Stimulated activated CD8-positive, alpha-beta memory T cell treated with anti-CD3 and anti-CD28 coated beads, Interleukin-12 subunit alpha, Interleukin-12 subunit beta, amount 100 ng/mL, for 1 hour (primary cell): ENCODE results near the gene CENPV.

Experiments
- DNase-seq: peaks from one replicate; pipeline ENCODE4 v3.0.0-alpha.2; 2020; ENCODE audit warnings: low read depth

The CENPV gene

DNA sequence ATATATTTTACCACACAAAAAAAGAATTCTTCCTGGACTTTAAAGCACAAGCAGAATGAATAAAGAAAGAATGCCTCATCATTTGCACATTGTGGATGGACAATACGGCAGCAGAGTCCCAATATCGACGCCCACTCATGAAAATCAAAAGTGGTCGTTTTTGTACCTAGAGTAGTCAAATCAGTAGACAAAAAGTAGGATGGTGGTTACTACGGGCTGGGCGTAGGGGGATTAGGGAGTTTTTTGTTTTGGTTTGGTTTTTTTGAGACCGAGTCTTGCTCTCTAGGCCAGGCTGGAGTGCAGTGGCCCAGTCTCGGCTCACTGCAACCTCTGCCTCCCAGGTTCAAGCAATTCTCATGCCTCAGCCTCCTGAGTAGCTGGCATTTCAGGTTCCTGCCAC lies 8.6 kb upstream of the CENPV start:
- DNase-seq, result no peak

DNA sequence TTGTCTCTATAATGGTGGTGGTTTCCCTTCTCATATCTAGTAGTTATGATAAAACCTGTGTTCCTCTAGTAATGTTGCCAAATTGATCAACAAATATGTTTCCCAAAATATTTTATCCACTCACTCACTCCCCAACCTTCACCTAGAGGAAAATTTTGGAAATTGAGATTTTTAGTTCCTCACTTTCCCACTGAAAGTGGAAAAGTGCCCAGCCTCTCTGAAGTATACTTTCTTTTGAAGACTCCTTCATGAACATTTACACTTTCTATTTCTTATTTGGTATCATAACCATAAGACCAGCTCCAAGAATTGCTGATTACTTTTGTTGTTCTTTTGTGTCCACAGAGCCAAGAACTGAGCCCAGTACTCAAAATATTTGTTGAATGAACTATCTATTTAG lies 5.1 kb upstream of the CENPV start:
- no peak for DNase-seq

DNA sequence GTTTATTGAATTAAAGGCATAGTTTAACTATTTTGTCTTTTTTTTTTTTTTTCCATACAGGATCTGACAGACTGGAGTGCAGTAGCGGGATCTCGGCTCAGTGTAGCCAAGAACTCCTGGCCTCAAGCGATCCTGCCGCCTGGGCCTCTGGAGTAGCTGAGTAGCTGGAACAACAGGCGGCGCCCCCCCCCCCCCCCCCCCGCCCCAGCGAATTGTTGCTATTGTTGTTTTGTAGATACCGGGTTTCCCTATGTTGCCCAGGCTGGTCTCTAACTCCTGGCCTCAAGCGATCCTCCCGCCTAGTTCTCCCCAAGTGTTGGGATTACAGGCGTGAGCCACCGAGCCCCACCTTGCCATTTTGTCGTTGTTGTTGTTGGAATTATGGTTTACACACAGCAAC lies 1.3 kb upstream of the CENPV start:
- no peak for DNase-seq

- DNase-seq, result peak; percentile 5
These were observed 477 bp downstream of the CENPV start for GRCh38 chr17:16352667-16353316.

DNA sequence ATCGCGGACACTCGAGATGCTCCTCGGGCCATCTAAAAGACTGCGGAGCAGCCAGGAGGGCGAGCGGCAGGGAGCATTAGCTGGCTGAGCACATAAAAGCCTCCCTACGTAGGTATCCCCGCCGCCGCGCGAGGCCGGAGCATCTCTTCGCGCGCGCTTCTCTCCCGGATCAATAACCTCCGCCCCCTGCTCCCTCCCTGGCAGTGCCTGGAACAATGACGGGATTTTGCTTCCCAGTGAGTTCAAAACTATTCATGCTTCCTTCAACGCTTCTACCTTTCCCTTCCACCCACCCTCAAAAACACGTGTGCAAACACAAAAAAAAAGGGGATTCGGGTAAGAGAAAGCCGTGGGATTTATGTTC lies 984 bp downstream of the CENPV start:
- peak; percentile 4 for DNase-seq

DNA sequence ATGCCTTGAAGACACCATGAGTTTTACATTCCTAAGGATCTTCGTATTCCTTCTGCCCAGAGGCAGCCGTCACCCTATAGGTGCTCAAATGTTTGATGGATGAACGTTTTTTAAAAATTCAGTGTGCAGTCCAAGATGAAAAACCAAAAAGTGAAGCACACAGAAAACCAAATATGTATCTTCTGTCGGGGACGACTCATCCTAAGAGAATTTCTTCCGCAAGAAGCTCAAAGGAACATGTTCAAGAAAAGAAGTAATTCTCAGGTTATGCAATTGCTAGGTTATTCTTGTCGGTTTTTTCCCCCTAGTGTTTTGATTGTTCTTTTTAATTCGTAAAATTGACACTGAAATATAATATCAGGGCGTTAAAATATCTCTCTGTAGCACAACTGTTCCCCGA lies 1.4 kb downstream of the CENPV start:
- DNase-seq, result no peak

GRCh38 chr17:16349431-16349830 lies 3.8 kb downstream of the CENPV start:
- DNase-seq, result no peak

DNA sequence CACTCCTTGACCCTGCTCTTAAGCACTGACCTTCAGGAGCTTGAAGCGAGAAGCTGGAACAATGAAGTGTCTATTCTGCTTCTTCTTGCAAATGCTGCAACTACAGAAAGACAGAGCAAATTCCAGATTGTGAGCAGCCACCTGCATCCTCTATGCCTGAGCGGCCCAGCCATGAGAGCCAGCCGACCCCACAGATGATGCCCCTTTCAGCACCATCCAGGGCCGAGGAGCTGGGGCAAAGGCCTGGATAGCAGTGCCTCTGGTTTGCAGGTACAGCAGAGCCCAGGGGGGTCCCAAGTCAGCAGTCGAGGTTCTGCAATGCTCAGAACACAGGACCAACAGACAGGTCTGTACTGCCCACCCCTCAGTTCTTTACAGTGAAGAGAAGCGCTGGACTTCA lies 4.7 kb downstream of the CENPV start:
- no peak for DNase-seq

- DNase-seq, result no peak
These were observed 6.5 kb downstream of the CENPV start for GRCh38 chr17:16346721-16347271.

GRCh38 chr17:16345565-16345964 lies 7.7 kb downstream of the CENPV start:
- DNase-seq, result no peak

DNA sequence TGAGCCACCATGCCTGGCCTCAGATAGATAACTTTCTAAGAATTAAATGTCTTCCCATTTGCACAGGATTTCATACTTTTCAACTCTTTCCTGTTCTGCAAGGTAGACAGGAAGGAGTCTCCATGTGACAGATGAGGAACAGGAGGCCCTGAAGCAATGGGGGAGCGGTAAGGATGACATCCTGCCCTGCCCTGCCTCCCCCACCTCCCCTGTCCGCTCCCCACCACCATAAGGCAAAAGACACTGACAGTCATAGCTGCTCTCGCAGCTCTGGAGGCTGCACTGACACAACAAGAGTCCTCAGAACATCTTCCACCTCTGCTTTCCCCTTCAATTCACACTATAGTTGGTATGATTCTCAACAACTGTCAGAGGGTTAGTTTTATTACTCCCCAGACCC lies 9.7 kb downstream of the CENPV start:
- no peak for DNase-seq

DNA sequence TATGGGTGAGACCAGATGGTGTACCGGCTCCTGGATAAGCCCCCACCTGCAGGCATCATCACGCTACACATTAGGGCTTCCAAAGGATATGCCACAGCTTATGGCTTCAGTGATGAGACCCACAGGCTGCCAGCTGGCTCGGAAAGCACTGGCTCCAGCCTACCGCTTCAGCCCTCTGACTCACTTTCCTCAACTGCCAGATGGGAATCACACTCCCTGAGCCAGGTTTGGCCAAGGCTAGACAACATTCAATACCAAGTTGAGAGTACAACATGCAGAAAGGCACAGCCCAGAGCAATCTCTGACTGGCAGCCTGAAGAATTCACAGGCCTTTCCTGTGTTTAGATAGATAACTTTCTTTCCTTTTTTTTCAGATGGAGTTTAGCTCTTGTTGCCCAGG lies 10.3 kb downstream of the CENPV start:
- DNase-seq, result no peak

DNA sequence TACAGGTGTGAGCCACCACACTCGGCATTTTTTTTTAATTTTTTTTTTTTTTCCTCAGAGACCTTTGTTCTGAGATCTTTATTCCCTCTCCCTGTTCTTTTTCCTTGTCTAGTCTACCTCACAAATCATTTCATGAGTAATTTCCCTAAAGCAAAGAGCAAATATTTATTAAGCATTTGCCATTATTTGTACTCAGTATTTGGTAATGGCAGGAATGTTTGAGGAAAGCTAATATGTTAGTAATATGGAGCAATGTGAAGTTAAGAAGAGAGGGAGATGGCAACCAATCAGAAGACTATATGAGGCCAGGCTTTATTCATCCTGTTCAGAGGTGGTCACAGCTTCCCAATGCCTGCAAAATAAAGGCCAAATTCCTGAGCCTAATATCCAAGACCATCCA lies 13.3 kb downstream of the CENPV start:
- DNase-seq, result no peak

DNA sequence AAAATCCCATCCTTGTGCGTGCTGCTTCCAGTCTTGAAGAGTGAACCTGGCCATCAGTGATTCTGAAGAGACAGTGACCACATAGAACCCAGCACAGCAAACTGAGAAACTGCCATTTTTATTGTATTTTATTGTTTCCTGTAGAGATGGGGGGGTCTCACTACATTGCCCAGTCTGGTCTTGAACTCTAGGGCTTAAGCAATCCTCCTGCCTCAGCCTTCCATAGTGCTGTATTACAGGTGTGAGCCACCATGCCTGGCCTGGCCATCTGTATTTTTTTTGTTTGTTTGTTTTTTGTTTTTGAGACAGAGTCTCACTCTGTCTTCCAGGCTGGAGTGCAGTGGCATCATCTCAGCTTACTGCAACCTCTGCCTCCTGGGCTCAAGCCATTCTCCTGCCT lies 13.9 kb downstream of the CENPV start:
- no peak for DNase-seq

- no peak for DNase-seq
These were observed 14.9 kb downstream of the CENPV start for GRCh38 chr17:16338391-16338790.

DNA sequence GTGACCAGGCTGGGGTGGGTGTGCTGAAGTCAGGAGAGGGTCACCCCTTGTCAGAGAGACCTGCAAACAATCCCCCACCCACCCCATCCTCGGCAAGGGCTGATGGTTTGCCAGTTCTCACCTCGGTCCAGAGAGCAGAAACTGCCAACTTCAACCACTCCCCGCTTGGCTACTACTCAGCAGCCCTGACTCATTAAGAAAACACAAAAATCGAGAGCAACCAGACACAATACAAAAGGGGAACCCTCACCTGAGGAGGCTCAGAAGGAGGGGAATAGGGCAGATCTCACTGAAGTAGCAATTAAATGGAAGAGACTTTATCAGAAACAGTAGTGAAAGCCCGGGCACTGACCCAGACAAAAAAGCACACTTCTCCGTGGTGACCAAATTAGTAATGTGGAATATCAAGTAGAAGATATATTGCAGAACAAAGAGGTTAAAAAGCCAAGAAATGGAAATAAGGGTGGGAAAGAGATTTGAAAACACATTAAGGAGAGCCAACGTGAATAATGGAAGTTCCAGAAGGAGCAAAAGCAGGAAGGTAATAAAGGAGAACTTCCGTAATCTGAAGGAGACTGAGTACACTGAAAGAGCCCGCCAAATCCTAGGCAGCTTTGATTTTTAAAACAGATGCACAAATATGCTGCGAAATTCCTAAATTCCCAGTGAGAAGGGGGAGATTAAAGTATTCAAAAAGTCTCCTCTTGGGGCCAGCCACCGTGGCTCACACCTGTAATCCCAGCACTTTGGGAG lies 23.6 kb downstream of the CENPV start:
- no peak for DNase-seq

DNA sequence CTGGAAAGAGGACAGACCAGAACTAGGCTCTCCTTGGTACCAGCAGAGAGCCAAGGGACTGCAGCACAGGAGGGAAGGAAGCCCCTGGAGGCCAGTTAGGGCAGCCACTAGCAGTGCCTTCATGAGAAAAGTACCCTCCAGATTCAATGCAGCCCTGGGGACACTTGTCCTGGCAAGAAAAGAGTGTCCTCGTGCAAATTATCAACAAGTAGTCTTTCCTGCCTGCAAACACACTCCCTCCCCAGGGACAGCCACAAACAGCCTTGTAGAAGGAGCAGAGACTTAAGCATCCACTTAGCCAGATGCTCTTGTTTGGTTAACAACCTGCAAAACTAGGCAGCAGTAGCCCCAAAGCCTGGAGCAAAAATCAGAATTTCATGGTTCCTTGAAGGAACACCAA lies 24.3 kb downstream of the CENPV start:
- DNase-seq, result no peak

GRCh38 chr17:16327018-16327417 lies 26.3 kb downstream of the CENPV start:
- no peak for DNase-seq

DNA sequence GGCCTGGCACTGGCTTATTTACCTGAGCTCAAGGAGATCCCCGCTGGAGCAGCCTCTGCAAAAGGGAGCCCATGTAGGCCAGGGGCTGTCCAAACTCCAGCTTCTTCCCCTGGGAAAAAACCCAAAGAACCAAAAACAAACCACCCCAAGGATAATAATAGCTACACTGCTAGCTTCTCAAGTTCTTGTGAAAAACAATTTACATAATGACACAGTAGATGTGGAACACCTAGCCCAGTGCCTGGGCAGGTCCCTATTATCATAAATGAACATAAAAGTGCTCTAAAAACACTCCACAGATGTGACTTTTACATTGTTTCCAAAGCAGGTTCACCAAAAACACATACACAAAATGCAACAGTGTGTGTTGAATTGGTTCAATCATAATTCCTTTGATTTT lies 27.3 kb downstream of the CENPV start:
- no peak for DNase-seq

DNA sequence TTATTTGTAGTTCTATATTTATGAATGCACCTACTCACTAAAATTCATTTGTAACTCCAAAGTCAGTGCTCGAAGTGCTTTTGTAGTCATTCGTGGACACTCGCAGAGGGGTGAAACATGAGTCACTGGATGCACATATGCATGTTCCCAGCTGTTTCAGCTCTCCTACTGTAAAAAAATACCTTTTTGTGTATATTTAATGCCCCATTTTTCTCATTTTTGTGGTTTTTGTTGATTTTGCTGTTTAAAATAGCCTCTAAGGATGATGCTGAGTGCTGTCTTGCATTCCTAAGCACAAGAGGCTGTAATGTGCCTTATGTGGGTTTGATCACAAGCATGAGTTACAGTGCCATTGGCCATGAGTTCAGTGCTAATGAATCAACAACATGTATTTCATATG lies 30.6 kb downstream of the CENPV start:
- DNase-seq, result no peak

DNA sequence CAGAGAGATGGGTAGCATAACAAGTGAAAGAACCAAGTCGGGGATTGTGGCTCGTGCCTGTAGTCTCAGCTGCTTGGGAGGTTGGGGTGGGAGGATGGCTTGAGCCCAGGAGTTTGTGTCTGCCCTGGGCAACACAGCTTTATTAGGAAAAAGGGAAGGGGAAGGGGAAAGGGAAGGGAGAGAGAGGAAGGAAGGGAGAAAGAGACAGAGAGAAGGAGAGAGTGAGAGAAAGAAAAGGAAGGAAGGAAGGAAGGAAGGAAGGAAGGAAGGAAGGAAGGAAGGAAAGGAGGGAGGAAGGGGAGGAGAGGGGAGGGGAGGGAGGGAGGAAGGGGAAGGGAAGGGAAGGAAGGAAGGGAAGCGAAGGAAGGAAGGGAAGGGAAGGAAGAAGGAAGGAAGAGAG lies 33.3 kb downstream of the CENPV start:
- DNase-seq, result no peak

- DNase-seq, result no peak
These were observed 38.4 kb downstream of the CENPV start for GRCh38 chr17:16314859-16315258.

GRCh38 chr17:16314189-16314588 lies 39.1 kb downstream of the CENPV start:
- DNase-seq, result no peak
